AG04450 (cell line): ENCODE results near the gene SLC25A42. TPM values are rescaled to one million over a fixed set of nuclear protein-coding genes. Genes with fewer than 3 reads are reported as not detected.
A peak's percentile ranks its signal among the peaks of the same experiment; 100 is the strongest.

Experiments
- CTCF ChIA-PET: fragments of 300-600, 350-600 bp; formaldehyde crosslinking; extraction: SDS; loops from one replicate; lab custom pipeline; 2022; ENCODE audit warnings: antibody characterized with exemption, inconsistent platforms; lab: Charles Lee
- POLR2A ChIA-PET: fragments of 350-600 bp; formaldehyde crosslinking; extraction: SDS; loops from one replicate; lab custom pipeline; 2021; ENCODE audit warnings: antibody characterized with exemption, inconsistent platforms; lab: Yijun Ruan, JAX
- DNase-seq: peaks from one replicate; pipeline ENCODE4 v3.0.0-alpha.2; 2011; ENCODE audit warnings: low read depth, low spot score
- H3K27ac ChIP-seq: one replicate; pipeline ENCODE4 v1.5.1; 2012; ENCODE audit warnings: low read depth, low read length, control low read depth
- H3K27me3 ChIP-seq: one replicate; pipeline ENCODE4 v1.6.0; 2012; ENCODE audit warnings: low read length; ENCODE audit not compliant: control insufficient read depth, insufficient read depth
- H3K4me3 ChIP-seq: 2 replicates; pipeline ENCODE4 v1.5.1; 2011; ENCODE audit warnings: mild to moderate bottlenecking, low read depth, low read length, control low read depth
- H3K9me3 ChIP-seq: 2 replicates; pipeline ENCODE4 v1.5.1; 2012; ENCODE audit warnings: low read length; ENCODE audit not compliant: control insufficient read depth, insufficient read depth
- CTCF ChIP-seq: IDR thresholded peaks from 2 replicates; pipeline ENCODE4 v1.5.1; 2011; ENCODE audit warnings: low read depth, low read length, control low read depth, inconsistent platforms
- polyA plus RNA-seq: library from polyadenylated mRNA; depleted of rRNA; stranded (reverse); fragments of >200 nt; gene quantifications from 2 replicates; pipeline ENCODE4 v1.2.3, GENCODE V29; 2011

The SLC25A42 gene
- polyA plus RNA-seq, 1 experiment: 3.7 TPM

- no peak overlapping the region for H3K27ac ChIP-seq
- POLR2A ChIA-PET: no interaction called here
- DNase-seq: peak; percentile 59
- no peaks in the 10 kb centered on the region; the same call in 1 of the 2 replicates for H3K9me3 ChIP-seq
- H3K27me3 ChIP-seq: no peaks in the 10 kb centered on the region
- CTCF ChIA-PET: no interaction called here
- TF ChIP-seq CTCF: no peak
- no peak overlapping the region for H3K4me3 ChIP-seq
Measured at GRCh38 chr19:19120308-19121231, 56.8 kb downstream of the SLC25A42 start.

- POLR2A ChIA-PET: no interaction called here
- TF ChIP-seq CTCF: no peak
- no peak overlapping the region for H3K27ac ChIP-seq
- H3K9me3 ChIP-seq: no peaks in the 10 kb centered on the region; the same call in 1 of the 2 replicates
- H3K27me3 ChIP-seq: no peaks in the 10 kb centered on the region
- CTCF ChIA-PET: no interaction called here
- no peak for DNase-seq
- no peak overlapping the region for H3K4me3 ChIP-seq
Measured at GRCh38 chr19:19121371-19121770, 57.6 kb downstream of the SLC25A42 start.

- TF ChIP-seq CTCF: no peak
- H3K4me3 ChIP-seq: no peak overlapping the region
- DNase-seq: no peak
- H3K9me3 ChIP-seq: no peaks in the 10 kb centered on the region; the same call in 1 of the 2 replicates
- CTCF ChIA-PET: no interaction called here
- POLR2A ChIA-PET: interaction anchor here (0.7 kb wide), 1 partner anchor 13 kb away, joined by 5 read pairs; no protein-coding TSS in a partner anchor
- no peaks in the 10 kb centered on the region for H3K27me3 ChIP-seq
- H3K27ac ChIP-seq: no peak overlapping the region
Measured at GRCh38 chr19:19122902-19123301, 59.1 kb downstream of the SLC25A42 start.

- POLR2A ChIA-PET: interaction anchor here (0.7 kb wide), 1 partner anchor 14 kb away, joined by 5 read pairs; no protein-coding TSS in a partner anchor
- CTCF ChIA-PET: interaction anchor here (1.0 to 1.2 kb wide), 2 partner anchors 7 to 51 kb away, joined by 4 to 5 read pairs; no protein-coding TSS in a partner anchor
- Histone ChIP-seq H3K9me3 (no peaks in the 10 kb centered on the region; the same call in 1 of the 2 replicates), H3K27ac (no peak overlapping the region), H3K27me3 (no peaks in the 10 kb centered on the region), H3K4me3 (no peak overlapping the region)
- TF ChIP-seq CTCF: no peak
- no peak for DNase-seq
Measured at GRCh38 chr19:19123386-19123785, 59.6 kb downstream of the SLC25A42 start.

GRCh38 chr19:19126102-19126501, 62.3 kb downstream of the SLC25A42 start:
- Histone ChIP-seq H3K4me3 (no peak overlapping the region), H3K27me3 (no peaks in the 10 kb centered on the region), H3K27ac (no peak overlapping the region), H3K9me3 (no peaks in the 10 kb centered on the region; the same call in 1 of the 2 replicates)
- POLR2A ChIA-PET: no interaction called here
- TF ChIP-seq CTCF: no peak
- DNase-seq: no peak
- CTCF ChIA-PET: no interaction called here
